Measurements from ENCODE around the gene MON2. TPM values are rescaled to one million over a fixed set of nuclear protein-coding genes. Genes with fewer than 3 reads are reported as not detected.

MON2 gene
- total and polyA plus RNA-seq, 2 of the 8 experiments (the other 6 are each of a cell fraction or from before 2014, with no cell fraction given): 3.8 to 21.8 TPM

GRCh38 chr12:62602255-62603060 is 135.8 kb downstream of the MON2 start (continued):
- TF ChIP-seq NANOG (IDR thresholded peaks at IDR 0.05; ENCODE audit: insufficient read depth, low read depth, low read length, poor library complexity, severe bottlenecking): peak; percentile 42
- no peak for TF ChIP-seq GABPA (IDR thresholded peaks at IDR 0.05; ENCODE audit: borderline replicate concordance, insufficient read depth, low read length)
- TF ChIP-seq POLR2A (IDR thresholded peaks at IDR 0.05; ENCODE audit: control extremely low read depth in 1 of 2, low read depth in 2 of 2, low read length in 2 of 2): peak; percentile 45 to 96
- no peak for TF ChIP-seq SIX5 (IDR thresholded peaks at IDR 0.05; ENCODE audit: low read depth, low read length)
- TF ChIP-seq BCL11A (IDR thresholded peaks at IDR 0.05; ENCODE audit: low read depth in 2 of 2, low read length in 2 of 2): no peak
- no peak for TF ChIP-seq RXRA (IDR thresholded peaks at IDR 0.05; ENCODE audit: insufficient read depth, low read depth, low read length)
- TF ChIP-seq TAF7 (optimal IDR thresholded peaks at IDR 0.05; ENCODE audit: borderline replicate concordance, low read depth, low read length): peak; percentile 79
- no peak for TF ChIP-seq FOSL1 (IDR thresholded peaks at IDR 0.05; ENCODE audit: insufficient read depth, low read depth, low read length)
- TF ChIP-seq POLR2AphosphoS5 (IDR thresholded peaks at IDR 0.05; ENCODE audit: low read depth, low read length): peak; percentile 92
- TF ChIP-seq CHD1 (IDR thresholded peaks at IDR 0.05; ENCODE audit: low read depth, low read length): 0 out of 2 replicates have a peak, but pooled peaks have one; percentile 10
- TF ChIP-seq SP2 (IDR thresholded peaks at IDR 0.05; ENCODE audit: low read length): no peak
- TF ChIP-seq CHD2 (IDR thresholded peaks at IDR 0.05; ENCODE audit: low read length): peak; percentile 37; the same call in 1 of the 2 replicates
- peak; percentile 95 for TF ChIP-seq MAX (IDR thresholded peaks at IDR 0.05)
- no peak for TF ChIP-seq RFX5 (IDR thresholded peaks at IDR 0.05; ENCODE audit: borderline replicate concordance, low read depth, low read length)
- no peak; the same call in 1 of the 2 replicates for TF ChIP-seq JUND (IDR thresholded peaks at IDR 0.05; ENCODE audit: low read length)
- no peak for TF ChIP-seq SUZ12 (IDR thresholded peaks at IDR 0.05; ENCODE audit: low read length)
- no peak for TF ChIP-seq KDM5A (IDR thresholded peaks at IDR 0.05; ENCODE audit: low read length)
- peak; percentile 90 for TF ChIP-seq CREB1 (IDR thresholded peaks at IDR 0.05)
- peak in 1 of 2 experiments; percentile 7; a peak in 1 of 3 replicates for TF ChIP-seq EP300 (IDR thresholded peaks at IDR 0.05; ENCODE audit: borderline replicate concordance in 1 of 2, low read depth in 2 of 2, low read length in 2 of 2)
- no peak for TF ChIP-seq CTBP2 (IDR thresholded peaks at IDR 0.05; ENCODE audit: borderline replicate concordance, insufficient read depth, insufficient read length, low read length)
- peak; percentile 85 for TF ChIP-seq USF2 (IDR thresholded peaks at IDR 0.05; ENCODE audit: low read length)
- TF ChIP-seq EGR1 (IDR thresholded peaks at IDR 0.05; ENCODE audit: borderline replicate concordance, low read depth, low read length): 0 out of 2 replicates have a peak, but pooled peaks have one; percentile 43
- no peak for TF ChIP-seq HDAC6 (IDR thresholded peaks at IDR 0.05; ENCODE audit: low read depth, low read length)
